HEK293 (cell line): Measurements from ENCODE around the gene ATP23.

Experiments used
- CTCF ChIA-PET: fragments of 350-600 bp; formaldehyde crosslinking; extraction: SDS; loops from one replicate; lab custom pipeline; 2021; ENCODE audit warnings: antibody characterized with exemption; lab: Yijun Ruan, JAX
- POLR2A ChIA-PET: fragments of 300-600 bp; formaldehyde crosslinking; extraction: SDS; loops from one replicate; lab custom pipeline; 2020; ENCODE audit warnings: antibody characterized with exemption, inconsistent platforms; lab: Yijun Ruan, JAX
- H3K27ac ChIP-seq: fragments of 200-500 bp; sonication (Bioruptor generic); 2 replicates; pipeline ENCODE4 v1.5.1; 2014; ENCODE audit warnings: low read depth, low read length, control low read depth, inconsistent platforms; ENCODE audit errors: extremely low read depth
- H3K36me3 ChIP-seq, 2 experiments: fragments of 200-500 bp in 1 of 2; sonication (Bioruptor generic) in 1 of 2; 1 replicate in 1 of 2; 2 replicates in 1 of 2; pipeline ENCODE4 v1.5.1; 2014 to 2017; ENCODE audit warnings: inconsistent platforms in 2 of 2, low read length in 2 of 2; ENCODE audit not compliant: control insufficient read depth in 2 of 2, insufficient read depth in 1 of 2
- H3K4me1 ChIP-seq: fragments of 200-500 bp; sonication (Bioruptor generic); 2 replicates; pipeline ENCODE4 v1.5.1; 2014; ENCODE audit warnings: mild to moderate bottlenecking, low read length, inconsistent platforms; ENCODE audit not compliant: control insufficient read depth, insufficient read depth
- H3K4me3 ChIP-seq: 2 replicates; pipeline ENCODE4 v1.5.1; 2011; ENCODE audit warnings: low read depth, mild to moderate bottlenecking, control low read depth, low read length, moderate library complexity
- H3K9me3 ChIP-seq: fragments of 200-500 bp; sonication (Bioruptor generic); 2 replicates; pipeline ENCODE4 v1.5.1; 2014; ENCODE audit warnings: low read depth, low read length, inconsistent platforms; ENCODE audit not compliant: control insufficient read depth, insufficient read depth
- BCL11A ChIP-seq: fragments of 450-650 bp; formaldehyde crosslinking; IDR thresholded peaks from 2 replicates; pipeline ENCODE4 v1.5.1; 2016; ENCODE audit warnings: low read depth, missing biosample characterization, missing genetic modification characterization
- HOXC10 ChIP-seq: sonication (generic); formaldehyde crosslinking; IDR thresholded peaks from 2 replicates; pipeline ENCODE4 v1.8.1; 2023; ENCODE audit warnings: mild to moderate bottlenecking, missing genetic modification reagents
- SCRT1 ChIP-seq: fragments of 450-650 bp; formaldehyde crosslinking; IDR thresholded peaks from 2 replicates; pipeline ENCODE4 v1.5.1; 2016; ENCODE audit warnings: missing biosample characterization, missing genetic modification characterization, borderline replicate concordance
- ZFP3 ChIP-seq: fragments of 450-650 bp; formaldehyde crosslinking; IDR thresholded peaks from 2 replicates; pipeline ENCODE4 v1.5.1; 2016; ENCODE audit warnings: low read depth, missing biosample characterization, missing genetic modification characterization
- ZNF10 ChIP-seq: fragments of 450-650 bp; formaldehyde crosslinking; IDR thresholded peaks from 2 replicates; pipeline ENCODE4 v1.5.1; 2017; ENCODE audit warnings: missing biosample characterization, missing genetic modification characterization
- ZNF140 ChIP-seq: fragments of 450-650 bp; formaldehyde crosslinking; IDR thresholded peaks from 2 replicates; pipeline ENCODE4 v1.5.1; 2016; ENCODE audit warnings: missing biosample characterization, missing genetic modification characterization
- ZNF174 ChIP-seq: fragments of 450-650 bp; formaldehyde crosslinking; IDR thresholded peaks from 2 replicates; pipeline ENCODE4 v1.5.0; 2017; ENCODE audit warnings: missing biosample characterization, mild to moderate bottlenecking, missing genetic modification characterization
- ZNF2 ChIP-seq: fragments of 450-650 bp; formaldehyde crosslinking; IDR thresholded peaks from 2 replicates; pipeline ENCODE4 v1.5.1; 2016; ENCODE audit warnings: missing biosample characterization, missing genetic modification characterization
- ZNF239 ChIP-seq: fragments of 450-650 bp; formaldehyde crosslinking; IDR thresholded peaks from 2 replicates; pipeline ENCODE4 v1.5.1; 2016; ENCODE audit warnings: missing biosample characterization, missing genetic modification characterization
- ZNF266 ChIP-seq: fragments of 450-650 bp; formaldehyde crosslinking; IDR thresholded peaks from 2 replicates; pipeline ENCODE4 v1.5.1; 2016; ENCODE audit warnings: missing biosample characterization, missing genetic modification characterization, low read depth
- ZNF302 ChIP-seq: fragments of 450-650 bp; formaldehyde crosslinking; IDR thresholded peaks from 2 replicates; pipeline ENCODE4 v1.5.1; 2016; ENCODE audit warnings: missing biosample characterization, missing genetic modification characterization, low read depth
- ZNF354C ChIP-seq: fragments of 450-650 bp; formaldehyde crosslinking; IDR thresholded peaks from 2 replicates; pipeline ENCODE4 v1.5.1; 2016; ENCODE audit warnings: missing biosample characterization, missing genetic modification characterization, low read depth, borderline replicate concordance
- ZNF501 ChIP-seq: fragments of 450-650 bp; formaldehyde crosslinking; IDR thresholded peaks from 2 replicates; pipeline ENCODE4 v1.5.1; 2016; ENCODE audit warnings: missing biosample characterization, missing genetic modification characterization
- ZNF544 ChIP-seq: fragments of 450-650 bp; formaldehyde crosslinking; IDR thresholded peaks from 2 replicates; pipeline ENCODE4 v1.5.0; 2017; ENCODE audit warnings: missing biosample characterization, missing genetic modification characterization
- TF ChIP-seq, protein P1 (sequence below): fragments of 450-650 bp; formaldehyde crosslinking; IDR thresholded peaks from 2 replicates; pipeline ENCODE4 v1.5.1; 2016; ENCODE audit warnings: missing biosample characterization, missing genetic modification characterization, borderline replicate concordance
- TF ChIP-seq, protein P2 (sequence below): fragments of 450-650 bp; formaldehyde crosslinking; IDR thresholded peaks from 2 replicates; pipeline ENCODE4 v1.5.1; 2016; ENCODE audit warnings: missing biosample characterization, missing genetic modification characterization
- TF ChIP-seq, protein P3 (sequence below): fragments of 450-650 bp; formaldehyde crosslinking; IDR thresholded peaks from 2 replicates; pipeline ENCODE4 v1.5.1; 2017; ENCODE audit warnings: missing biosample characterization, missing genetic modification characterization
- TF ChIP-seq, protein P4 (sequence below): fragments of 450-650 bp; IDR thresholded peaks from 2 replicates; pipeline ENCODE4 v1.5.1; 2018; ENCODE audit warnings: missing biosample characterization, mild to moderate bottlenecking, missing genetic modification characterization

Gene ATP23

DNA sequence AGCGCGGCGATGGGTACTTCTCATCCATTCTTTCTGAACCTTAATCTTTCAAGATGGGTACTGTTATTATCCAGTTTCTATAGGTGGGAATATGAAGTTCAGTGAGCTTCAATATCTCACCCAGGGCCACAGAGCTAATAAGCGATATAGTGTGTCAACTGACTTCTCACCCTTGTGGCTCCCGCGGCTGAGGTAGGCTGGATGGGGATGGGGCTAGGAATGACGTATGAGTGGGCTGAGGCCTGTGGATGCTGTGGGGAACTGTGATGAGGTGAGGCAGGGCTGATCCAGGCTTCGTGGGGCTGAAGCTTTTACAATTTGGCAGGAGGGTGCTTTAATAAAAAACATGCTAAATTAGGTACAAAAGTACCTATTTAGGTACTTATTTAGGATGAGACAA, 32.9 kb upstream of the ATP23 start:
- no peaks in the 10 kb centered on the region for H3K9me3 ChIP-seq
- POLR2A ChIA-PET = no interaction called here
- H3K27ac ChIP-seq = no peak overlapping the region
- H3K4me3 ChIP-seq = no peak overlapping the region
- H3K36me3 ChIP-seq = no peaks in the 10 kb centered on the region
- H3K4me1 ChIP-seq = no peaks in the 10 kb centered on the region
- CTCF ChIA-PET = interaction anchor here (0.7 to 7.6 kb wide), 2 partner anchors 17 to 73 kb away, joined by 3 to 120 read pairs; no protein-coding TSS in a partner anchor
- TF ChIP-seq ZNF266 (tag by site-specific recombination) (no peak), ZNF544 (tag by site-specific recombination) (no peak), SCRT1 (tag by site-specific recombination) (no peak), HOXC10 (no peak), ZNF2 (no peak), ZNF10 (tag by site-specific recombination) (no peak), ZNF354C (tag by site-specific recombination) (no peak), ZNF140 (tag by site-specific recombination) (no peak), ZNF239 (tag by site-specific recombination) (no peak), ZNF501 (tag by site-specific recombination) (no peak), ZFP3 (tag by site-specific recombination) (no peak), BCL11A (tag by site-specific recombination) (no peak), ZNF302 (tag by site-specific recombination) (no peak)
- TF ChIP-seq, protein P1, sequence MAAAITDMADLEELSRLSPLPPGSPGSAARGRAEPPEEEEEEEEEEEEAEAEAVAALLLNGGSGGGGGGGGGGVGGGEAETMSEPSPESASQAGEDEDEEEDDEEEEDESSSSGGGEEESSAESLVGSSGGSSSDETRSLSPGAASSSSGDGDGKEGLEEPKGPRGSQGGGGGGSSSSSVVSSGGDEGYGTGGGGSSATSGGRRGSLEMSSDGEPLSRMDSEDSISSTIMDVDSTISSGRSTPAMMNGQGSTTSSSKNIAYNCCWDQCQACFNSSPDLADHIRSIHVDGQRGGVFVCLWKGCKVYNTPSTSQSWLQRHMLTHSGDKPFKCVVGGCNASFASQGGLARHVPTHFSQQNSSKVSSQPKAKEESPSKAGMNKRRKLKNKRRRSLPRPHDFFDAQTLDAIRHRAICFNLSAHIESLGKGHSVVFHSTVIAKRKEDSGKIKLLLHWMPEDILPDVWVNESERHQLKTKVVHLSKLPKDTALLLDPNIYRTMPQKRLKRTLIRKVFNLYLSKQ (tag by site-specific recombination) = no peak

DNA sequence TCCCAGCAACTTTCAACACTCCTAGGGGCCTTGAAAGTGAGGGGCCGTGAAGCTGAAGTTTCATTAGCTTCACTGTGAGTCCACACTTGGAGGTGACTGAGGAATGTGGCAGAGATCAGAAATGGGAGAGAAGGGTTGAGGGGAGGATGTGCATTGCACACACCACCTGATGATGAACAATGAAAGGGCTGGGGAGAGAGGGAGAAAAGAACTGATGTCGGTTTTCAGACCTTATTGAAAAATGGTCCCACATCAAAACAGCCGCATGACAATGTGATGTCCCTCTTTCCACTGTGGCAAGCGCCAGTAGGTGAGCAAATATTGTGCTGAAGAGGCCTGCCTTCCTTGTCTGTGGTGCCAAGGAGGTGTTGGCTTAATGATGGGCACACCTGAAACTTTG, 32.3 kb upstream of the ATP23 start:
- POLR2A ChIA-PET = no interaction called here
- Histone ChIP-seq H3K4me1 (no peaks in the 10 kb centered on the region), H3K9me3 (no peaks in the 10 kb centered on the region), H3K27ac (no peak overlapping the region), H3K4me3 (no peak overlapping the region)
- TF ChIP-seq, protein P2, sequence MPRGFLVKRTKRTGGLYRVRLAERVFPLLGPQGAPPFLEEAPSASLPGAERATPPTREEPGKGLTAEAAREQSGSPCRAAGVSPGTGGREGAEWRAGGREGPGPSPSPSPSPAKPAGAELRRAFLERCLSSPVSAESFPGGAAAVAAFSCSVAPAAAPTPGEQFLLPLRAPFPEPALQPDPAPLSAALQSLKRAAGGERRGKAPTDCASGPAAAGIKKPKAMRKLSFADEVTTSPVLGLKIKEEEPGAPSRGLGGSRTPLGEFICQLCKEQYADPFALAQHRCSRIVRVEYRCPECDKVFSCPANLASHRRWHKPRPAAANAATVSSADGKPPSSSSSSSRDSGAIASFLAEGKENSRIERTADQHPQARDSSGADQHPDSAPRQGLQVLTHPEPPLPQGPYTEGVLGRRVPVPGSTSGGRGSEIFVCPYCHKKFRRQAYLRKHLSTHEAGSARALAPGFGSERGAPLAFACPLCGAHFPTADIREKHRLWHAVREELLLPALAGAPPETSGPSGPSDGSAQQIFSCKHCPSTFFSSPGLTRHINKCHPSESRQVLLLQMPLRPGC (tag by site-specific recombination) = no peak
- TF ChIP-seq, protein P3, sequence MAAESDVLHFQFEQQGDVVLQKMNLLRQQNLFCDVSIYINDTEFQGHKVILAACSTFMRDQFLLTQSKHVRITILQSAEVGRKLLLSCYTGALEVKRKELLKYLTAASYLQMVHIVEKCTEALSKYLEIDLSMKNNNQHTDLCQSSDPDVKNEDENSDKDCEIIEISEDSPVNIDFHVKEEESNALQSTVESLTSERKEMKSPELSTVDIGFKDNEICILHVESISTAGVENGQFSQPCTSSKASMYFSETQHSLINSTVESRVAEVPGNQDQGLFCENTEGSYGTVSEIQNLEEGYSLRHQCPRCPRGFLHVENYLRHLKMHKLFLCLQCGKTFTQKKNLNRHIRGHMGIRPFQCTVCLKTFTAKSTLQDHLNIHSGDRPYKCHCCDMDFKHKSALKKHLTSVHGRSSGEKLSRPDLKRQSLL (tag by site-specific recombination) = no peak
- TF ChIP-seq, protein P4, sequence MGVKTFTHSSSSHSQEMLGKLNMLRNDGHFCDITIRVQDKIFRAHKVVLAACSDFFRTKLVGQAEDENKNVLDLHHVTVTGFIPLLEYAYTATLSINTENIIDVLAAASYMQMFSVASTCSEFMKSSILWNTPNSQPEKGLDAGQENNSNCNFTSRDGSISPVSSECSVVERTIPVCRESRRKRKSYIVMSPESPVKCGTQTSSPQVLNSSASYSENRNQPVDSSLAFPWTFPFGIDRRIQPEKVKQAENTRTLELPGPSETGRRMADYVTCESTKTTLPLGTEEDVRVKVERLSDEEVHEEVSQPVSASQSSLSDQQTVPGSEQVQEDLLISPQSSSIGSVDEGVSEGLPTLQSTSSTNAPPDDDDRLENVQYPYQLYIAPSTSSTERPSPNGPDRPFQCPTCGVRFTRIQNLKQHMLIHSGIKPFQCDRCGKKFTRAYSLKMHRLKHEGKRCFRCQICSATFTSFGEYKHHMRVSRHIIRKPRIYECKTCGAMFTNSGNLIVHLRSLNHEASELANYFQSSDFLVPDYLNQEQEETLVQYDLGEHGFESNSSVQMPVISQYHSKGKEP = no peak
- TF ChIP-seq ZNF174 (tag by site-specific recombination) = no peak
- TF ChIP-seq, all 188 proteins: peak for 0
- CTCF ChIA-PET = interaction anchor here (0.7 to 7.6 kb wide), 3 partner anchors 16 to 77 kb away, joined by 3 to 120 read pairs (median 7); no protein-coding TSS in a partner anchor
- no peaks in the 10 kb centered on the region for H3K36me3 ChIP-seq
